Activated naive CD8-positive, alpha-beta T cell treated with anti-CD3 and anti-CD28 coated beads for 36 hours (primary cell): ENCODE results near the gene ZBTB39. TPM values are rescaled to one million over a fixed set of nuclear protein-coding genes. Genes with fewer than 3 reads are reported as not detected.
A peak's percentile ranks its signal among the peaks of the same experiment; 100 is the strongest.
"Not testable (repeated sequence)": the region's sequence is repeated elsewhere in the genome, so short reads cannot be mapped to it uniquely, and the experiment has no call there.

ENCODE experiments used
- DNase-seq: peaks from one replicate; pipeline ENCODE4 v3.0.0; 2021
- H3K27ac Mint-ChIP-seq: one replicate; pipeline ENCODE4 v1.8.0; 2022; ENCODE audit warnings: mild to moderate bottlenecking, moderate library complexity, mixed read lengths
- H3K27me3 Mint-ChIP-seq: one replicate; pipeline ENCODE4 v1.8.0; 2022; ENCODE audit warnings: mild to moderate bottlenecking, mixed read lengths
- H3K36me3 Mint-ChIP-seq: one replicate; pipeline ENCODE4 v1.8.0; 2021; ENCODE audit warnings: mild to moderate bottlenecking, mixed read lengths
- H3K4me1 Mint-ChIP-seq: one replicate; pipeline ENCODE4 v1.8.0; 2021; ENCODE audit warnings: mixed read lengths
- H3K4me3 Mint-ChIP-seq: one replicate; pipeline ENCODE4 v1.8.0; 2022; ENCODE audit warnings: mild to moderate bottlenecking, moderate library complexity, mixed read lengths
- H3K9me3 Mint-ChIP-seq: one replicate; pipeline ENCODE4 v1.8.0; 2022; ENCODE audit warnings: mixed read lengths
- total RNA-seq, 2 experiments: library from RNA; stranded (reverse); gene quantifications; one replicate each; pipeline ENCODE4 v1.2.3, GENCODE V29; 2021

ZBTB39 gene
- total RNA-seq, 2 experiments from 2014 or later, result 7.0 to 7.2 TPM

DNA sequence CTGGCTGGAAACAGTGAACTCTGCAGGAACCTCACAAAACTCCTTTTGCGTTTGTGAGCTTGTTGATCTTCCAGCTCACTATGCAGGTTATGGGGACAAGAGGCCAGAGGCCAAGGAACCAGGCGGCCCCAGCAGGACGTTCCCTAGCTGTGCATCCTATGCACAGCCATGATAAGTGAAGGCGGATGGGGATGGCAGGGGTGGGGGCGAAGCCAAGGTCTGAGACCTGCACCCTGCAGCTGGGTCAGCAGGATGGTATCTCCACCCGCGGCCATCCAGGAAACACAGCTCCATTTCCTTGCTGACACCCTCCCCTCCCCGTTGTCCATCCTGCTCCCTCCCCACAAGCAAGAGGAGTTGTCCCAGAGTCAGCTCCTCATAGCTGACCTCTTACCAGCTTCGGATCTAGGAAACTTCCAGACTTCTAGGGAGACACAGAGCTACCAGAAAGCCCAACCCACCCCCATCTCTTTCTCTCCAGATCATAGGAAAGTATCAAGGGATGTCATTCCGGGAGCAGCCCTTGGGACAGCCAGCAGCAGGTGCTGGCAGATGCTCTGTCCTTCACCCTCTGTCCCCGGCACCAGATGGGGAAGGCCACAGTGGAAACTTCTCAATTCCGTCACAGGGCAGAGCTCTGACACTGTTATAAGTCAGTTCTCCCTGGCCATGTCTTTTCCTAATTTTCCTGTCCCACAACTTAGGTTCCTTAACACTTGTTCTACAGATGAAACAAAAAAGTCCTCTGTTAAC lies 9.4 kb downstream of the ZBTB39 start:
- Mint-ChIP-seq H3K4me1 (peaks cover 41% of the 10 kb centered on the region), H3K27ac (no peak overlapping the region), H3K4me3 (no peak overlapping the region), H3K36me3 (peaks cover 12% of the 10 kb centered on the region), H3K9me3 (no peaks in the 10 kb centered on the region), H3K27me3 (no peaks in the 10 kb centered on the region)
- no peak for DNase-seq

DNA sequence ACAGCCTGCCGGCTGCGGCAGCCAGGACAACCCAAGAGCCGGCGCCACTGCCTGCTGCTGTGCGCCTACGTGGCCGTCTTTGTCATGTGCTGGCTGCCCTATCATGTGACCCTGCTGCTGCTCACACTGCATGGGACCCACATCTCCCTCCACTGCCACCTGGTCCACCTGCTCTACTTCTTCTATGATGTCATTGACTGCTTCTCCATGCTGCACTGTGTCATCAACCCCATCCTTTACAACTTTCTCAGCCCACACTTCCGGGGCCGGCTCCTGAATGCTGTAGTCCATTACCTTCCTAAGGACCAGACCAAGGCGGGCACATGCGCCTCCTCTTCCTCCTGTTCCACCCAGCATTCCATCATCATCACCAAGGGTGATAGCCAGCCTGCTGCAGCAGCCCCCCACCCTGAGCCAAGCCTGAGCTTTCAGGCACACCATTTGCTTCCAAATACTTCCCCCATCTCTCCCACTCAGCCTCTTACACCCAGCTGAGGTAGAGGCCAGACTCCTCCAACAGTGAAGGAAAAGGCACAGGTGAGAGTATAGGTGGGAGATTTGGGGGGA lies 10.3 kb downstream of the ZBTB39 start:
- H3K36me3 Mint-ChIP-seq, result peaks cover 12% of the 10 kb centered on the region

DNA sequence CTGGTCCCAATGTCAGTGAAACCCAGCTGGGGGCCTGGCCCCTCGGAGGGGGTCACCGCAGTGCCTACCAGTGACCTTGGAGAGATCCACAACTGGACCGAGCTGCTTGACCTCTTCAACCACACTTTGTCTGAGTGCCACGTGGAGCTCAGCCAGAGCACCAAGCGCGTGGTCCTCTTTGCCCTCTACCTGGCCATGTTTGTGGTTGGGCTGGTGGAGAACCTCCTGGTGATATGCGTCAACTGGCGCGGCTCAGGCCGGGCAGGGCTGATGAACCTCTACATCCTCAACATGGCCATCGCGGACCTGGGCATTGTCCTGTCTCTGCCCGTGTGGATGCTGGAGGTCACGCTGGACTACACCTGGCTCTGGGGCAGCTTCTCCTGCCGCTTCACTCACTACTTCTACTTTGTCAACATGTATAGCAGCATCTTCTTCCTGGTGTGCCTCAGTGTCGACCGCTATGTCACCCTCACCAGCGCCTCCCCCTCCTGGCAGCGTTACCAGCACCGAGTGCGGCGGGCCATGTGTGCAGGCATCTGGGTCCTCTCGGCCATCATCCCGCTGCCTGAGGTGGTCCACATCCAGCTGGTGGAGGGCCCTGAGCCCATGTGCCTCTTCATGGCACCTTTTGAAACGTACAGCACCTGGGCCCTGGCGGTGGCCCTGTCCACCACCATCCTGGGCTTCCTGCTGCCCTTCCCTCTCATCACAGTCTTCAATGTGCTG lies 11.0 kb downstream of the ZBTB39 start:
- Mint-ChIP-seq H3K4me1 (peaks cover 35% of the 10 kb centered on the region), H3K27ac (no peak overlapping the region), H3K4me3 (no peak overlapping the region), H3K27me3 (no peaks in the 10 kb centered on the region), H3K9me3 (no peaks in the 10 kb centered on the region), H3K36me3 (peaks cover 12% of the 10 kb centered on the region)
- DNase-seq, result no peak

More for the DNA sequence above, 10.3 kb downstream of the ZBTB39 start:
- H3K27ac Mint-ChIP-seq, result no peak overlapping the region
- peaks cover 41% of the 10 kb centered on the region for H3K4me1 Mint-ChIP-seq
- H3K4me3 Mint-ChIP-seq, result no peak overlapping the region
- H3K27me3 Mint-ChIP-seq, result no peaks in the 10 kb centered on the region
- no peak for DNase-seq
- no peaks in the 10 kb centered on the region for H3K9me3 Mint-ChIP-seq

DNA sequence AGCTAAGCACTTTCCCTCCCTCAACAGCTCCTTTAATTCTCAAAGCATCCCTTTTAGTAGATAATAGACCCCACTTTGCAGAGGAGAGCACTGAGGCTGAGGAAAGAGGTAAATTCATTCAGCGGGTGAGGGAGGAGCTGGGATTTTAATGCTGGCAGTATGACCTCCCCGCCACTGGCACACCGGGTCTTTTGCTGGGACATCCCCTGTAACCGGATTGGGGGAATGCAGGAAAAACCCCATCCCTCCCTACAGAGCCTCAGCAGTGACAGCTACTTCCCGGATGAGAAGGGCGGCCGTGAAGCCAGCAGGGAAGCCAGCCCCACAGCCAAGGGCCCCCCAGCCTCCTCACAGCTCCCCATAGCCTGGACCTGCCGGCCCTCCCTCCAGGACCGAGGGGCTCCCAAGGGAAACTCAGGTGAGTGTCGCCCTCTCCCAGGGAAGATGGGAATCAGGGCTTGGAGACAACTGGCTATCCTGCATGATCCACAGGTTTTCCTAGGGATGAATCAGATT lies 12.1 kb downstream of the ZBTB39 start:
- Mint-ChIP-seq H3K36me3 (peaks cover 11% of the 10 kb centered on the region), H3K9me3 (no peaks in the 10 kb centered on the region), H3K4me3 (no peak overlapping the region), H3K27ac (no peak overlapping the region), H3K4me1 (peaks cover 25% of the 10 kb centered on the region), H3K27me3 (no peaks in the 10 kb centered on the region)
- no peak for DNase-seq

DNA sequence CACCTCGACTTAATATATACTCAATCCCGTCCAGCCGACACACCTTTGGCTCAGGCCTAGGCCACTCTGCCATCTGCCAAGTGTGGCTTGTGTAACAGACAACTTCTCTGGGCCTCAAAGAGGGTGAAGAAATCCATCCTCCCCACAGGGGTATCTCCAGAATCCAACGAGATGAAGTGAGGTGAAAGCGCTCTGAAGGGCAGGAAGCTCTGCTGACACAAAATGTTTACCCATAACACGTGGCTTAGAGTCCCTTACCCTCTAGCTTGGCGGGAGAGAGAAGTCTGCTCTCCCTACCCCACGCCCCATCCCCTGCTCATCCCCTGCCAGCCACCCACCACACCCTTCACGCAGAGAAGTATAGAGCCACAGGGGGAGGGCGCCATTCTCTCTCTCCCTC lies 13.0 kb downstream of the ZBTB39 start:
- H3K9me3 Mint-ChIP-seq, result no peaks in the 10 kb centered on the region
- no peak for DNase-seq
- H3K27me3 Mint-ChIP-seq, result no peaks in the 10 kb centered on the region
- peaks cover 6% of the 10 kb centered on the region for H3K36me3 Mint-ChIP-seq
- H3K4me1 Mint-ChIP-seq, result peaks cover 16% of the 10 kb centered on the region
- H3K27ac Mint-ChIP-seq, result no peak overlapping the region
- H3K4me3 Mint-ChIP-seq, result no peak overlapping the region

DNA sequence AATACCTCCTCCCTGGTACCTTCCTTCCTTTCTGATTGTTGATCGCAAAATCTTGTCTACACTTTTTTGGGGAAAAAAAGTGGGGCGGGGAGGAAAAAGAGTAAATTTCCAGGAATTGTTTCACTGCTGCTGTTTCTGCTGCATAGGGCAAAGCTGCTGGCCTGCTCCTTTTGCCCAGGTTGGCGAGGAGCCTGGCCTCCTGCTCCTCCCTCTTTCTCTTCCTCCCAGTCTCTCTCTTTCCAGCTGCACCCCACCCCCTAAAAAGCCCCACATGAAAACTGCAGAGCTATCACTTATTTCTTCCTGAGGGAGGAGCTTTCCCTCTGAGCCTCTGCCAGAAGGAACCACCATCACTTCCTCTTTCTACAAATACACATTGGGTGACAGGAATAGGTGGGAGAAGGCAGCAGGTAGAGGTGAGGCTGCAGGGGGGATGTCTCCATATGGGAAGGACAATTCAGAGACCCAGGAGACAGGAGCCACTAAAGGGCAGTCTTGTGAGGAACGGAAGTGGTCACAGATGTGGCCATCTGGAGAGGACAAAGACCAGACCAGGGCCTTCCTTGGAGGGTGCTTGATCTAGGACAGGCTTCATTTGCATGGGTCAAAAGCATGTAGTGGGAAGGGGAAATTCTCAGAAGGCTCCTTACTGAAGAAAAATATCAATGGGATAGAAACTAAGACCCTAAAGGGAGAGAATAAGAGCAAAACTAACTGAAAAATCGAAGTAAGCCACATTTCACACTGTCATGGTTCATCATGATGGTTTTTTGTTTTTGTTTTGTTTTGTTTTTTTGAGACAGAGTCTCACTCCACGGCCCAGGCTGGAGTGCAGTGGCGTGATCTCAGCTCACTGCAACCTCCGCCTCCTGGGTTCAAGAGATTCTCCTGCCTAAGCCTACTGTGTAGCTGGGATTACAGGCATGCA lies 14.8 kb downstream of the ZBTB39 start:
- Mint-ChIP-seq H3K36me3 (no peaks in the 10 kb centered on the region), H3K9me3 (no peaks in the 10 kb centered on the region), H3K4me1 (peaks cover 10% of the 10 kb centered on the region), H3K27ac (no peak overlapping the region), H3K4me3 (no peak overlapping the region), H3K27me3 (no peaks in the 10 kb centered on the region)
- DNase-seq, result no peak

DNA sequence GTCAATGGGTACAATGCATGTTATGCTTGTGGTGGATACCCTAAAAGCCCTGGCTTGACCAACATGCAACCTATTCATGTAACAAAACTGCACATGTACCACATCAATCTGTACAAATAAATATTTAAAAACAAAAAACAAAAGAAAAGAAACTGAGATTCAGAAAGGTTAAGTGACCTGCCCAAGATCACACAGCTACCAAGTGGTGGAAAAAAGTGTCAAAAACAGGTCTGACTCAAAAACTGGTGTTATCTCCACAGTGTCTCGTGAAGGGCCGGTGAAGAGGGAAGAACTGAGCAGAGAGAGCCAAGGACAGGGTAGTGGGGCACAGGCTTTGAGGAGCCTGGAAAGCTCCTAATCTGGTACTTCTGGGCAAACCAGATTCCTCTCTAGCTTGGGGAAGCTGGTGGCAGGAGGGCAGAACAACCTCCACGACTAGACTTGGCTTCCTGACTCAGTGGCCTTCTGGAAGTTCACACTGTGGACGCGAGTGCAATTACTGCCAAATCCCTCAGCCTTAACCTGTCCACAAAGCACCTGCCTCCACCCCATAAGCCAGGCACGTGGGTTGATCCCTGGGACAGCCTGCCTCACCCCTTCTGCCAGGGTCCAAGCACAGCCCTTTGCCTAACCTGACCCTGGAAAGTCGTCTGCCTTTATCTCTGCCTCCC lies 15.6 kb downstream of the ZBTB39 start:
- H3K36me3 Mint-ChIP-seq, result no peaks in the 10 kb centered on the region
- peaks cover 10% of the 10 kb centered on the region for H3K4me1 Mint-ChIP-seq
- no peaks in the 10 kb centered on the region for H3K9me3 Mint-ChIP-seq
- no peaks in the 10 kb centered on the region for H3K27me3 Mint-ChIP-seq
- no peak overlapping the region for H3K4me3 Mint-ChIP-seq
- DNase-seq, result no peak
- H3K27ac Mint-ChIP-seq, result no peak overlapping the region

DNA sequence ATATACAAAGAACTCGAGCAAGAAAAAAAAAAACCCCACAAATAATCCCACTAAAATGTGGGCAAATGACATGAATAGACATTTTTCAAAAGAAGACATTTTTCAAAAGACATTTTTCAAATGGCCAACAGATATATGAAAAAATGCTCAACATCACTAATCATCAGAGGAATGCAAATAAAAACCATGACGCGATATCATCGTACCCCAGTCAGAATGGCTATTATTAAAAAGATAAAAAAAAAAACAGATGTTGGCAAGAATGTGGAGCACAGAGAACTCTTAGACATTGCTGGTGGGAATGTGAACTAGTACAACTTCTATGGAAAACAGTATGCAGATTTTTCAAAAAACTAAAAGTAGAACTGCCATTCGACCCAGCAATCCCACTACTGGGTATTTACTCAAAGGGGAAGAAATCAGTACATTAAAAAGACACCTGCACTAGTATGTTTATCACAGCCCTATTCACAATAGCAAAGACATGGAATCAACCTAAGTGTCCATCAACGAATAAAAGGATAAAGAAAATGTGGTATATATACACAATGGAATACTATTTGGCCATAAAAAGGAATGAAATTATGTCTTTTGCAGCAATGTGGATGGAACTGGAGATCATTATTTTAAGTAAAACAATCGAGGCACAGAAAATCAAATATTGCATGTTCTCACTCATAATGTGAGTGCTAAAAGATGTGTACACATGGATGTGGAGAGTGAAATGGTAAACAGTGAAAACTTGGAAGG lies 16.3 kb downstream of the ZBTB39 start:
- Mint-ChIP-seq H3K27me3 (no peaks in the 10 kb centered on the region), H3K36me3 (no peaks in the 10 kb centered on the region), H3K4me1 (peaks cover 11% of the 10 kb centered on the region), H3K27ac (no peak overlapping the region), H3K9me3 (no peaks in the 10 kb centered on the region), H3K4me3 (no peak overlapping the region)
- no peak for DNase-seq

DNA sequence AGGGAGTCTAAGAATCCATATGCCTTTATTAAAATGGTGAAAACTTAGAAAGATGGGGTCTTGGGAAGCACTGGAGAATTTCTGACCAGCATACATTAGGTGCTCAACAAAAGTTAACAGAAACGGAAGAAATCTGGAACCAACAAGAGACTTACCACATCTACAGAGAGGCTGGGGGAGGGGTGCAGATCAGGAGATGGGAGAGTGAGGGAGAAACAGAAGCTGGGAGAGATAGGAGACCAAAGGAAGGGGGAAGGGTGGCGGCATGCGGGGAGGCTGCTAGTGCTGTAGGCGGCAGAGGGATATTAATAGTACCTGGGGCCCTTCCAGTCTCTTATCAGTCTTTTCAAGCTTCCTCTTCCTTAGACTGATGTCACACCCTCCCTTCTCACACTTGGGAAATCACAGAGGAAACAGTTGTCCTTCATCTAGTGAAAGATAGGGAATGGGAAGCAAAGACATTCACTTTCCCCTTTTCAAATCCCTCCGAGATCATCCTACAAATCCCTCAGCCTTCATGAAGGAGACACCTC lies 18.1 kb downstream of the ZBTB39 start:
- Mint-ChIP-seq H3K27ac (no peak overlapping the region), H3K9me3 (no peaks in the 10 kb centered on the region), H3K36me3 (no peaks in the 10 kb centered on the region), H3K27me3 (no peaks in the 10 kb centered on the region), H3K4me3 (no peak overlapping the region), H3K4me1 (peaks cover 11% of the 10 kb centered on the region)
- no peak for DNase-seq

DNA sequence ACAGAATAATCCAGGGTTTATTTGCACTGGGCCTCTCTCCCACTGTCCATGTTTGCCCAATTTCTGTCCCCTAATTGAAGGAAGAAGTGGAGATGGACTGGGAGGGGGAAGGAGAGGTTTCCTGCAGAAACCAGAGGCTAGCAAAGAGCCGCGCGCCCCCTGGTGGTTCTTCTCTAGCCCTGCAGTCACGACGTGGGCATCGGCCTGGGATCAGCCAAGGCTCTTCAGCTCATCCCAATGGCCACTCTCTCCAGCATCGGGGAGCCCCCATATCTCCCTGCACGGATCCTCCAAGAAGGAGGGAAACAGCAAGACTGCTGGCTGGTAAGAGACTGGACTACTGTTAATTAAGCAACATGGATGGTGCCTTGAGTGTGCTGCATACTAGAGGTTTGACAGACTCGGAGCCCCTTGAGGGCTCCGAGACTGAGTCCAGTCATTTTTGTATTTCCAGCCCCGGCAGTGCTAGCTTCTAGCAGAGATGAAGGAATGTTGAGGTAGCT lies 18.7 kb downstream of the ZBTB39 start:
- Mint-ChIP-seq H3K36me3 (no peaks in the 10 kb centered on the region), H3K4me1 (peaks cover 11% of the 10 kb centered on the region), H3K27ac (no peak overlapping the region), H3K27me3 (no peaks in the 10 kb centered on the region), H3K9me3 (no peaks in the 10 kb centered on the region), H3K4me3 (no peak overlapping the region)
- DNase-seq, result peak; percentile 67

DNA sequence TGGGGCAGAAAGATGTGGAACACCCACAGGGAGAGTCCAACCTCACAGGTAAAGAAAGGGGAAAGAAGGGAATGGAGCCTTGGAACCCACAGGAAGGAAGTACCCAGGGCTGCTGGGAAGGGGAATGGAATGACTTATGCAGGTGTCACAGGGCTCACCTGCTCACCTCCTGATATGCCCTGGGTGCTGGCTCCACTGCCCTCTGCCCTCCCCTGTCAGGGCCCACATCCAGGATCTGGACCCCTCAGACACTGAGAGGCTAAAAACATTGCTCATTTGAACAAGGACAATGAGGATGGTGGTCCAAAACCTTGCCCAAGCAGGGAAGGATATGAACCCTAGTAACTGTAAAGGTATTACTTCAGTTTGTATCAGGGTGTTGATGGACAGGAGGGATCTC lies 19.3 kb downstream of the ZBTB39 start:
- no peak overlapping the region for H3K4me3 Mint-ChIP-seq
- H3K9me3 Mint-ChIP-seq, result no peaks in the 10 kb centered on the region
- no peaks in the 10 kb centered on the region for H3K27me3 Mint-ChIP-seq
- H3K4me1 Mint-ChIP-seq, result peaks cover 11% of the 10 kb centered on the region
- H3K36me3 Mint-ChIP-seq, result no peaks in the 10 kb centered on the region
- H3K27ac Mint-ChIP-seq, result no peak overlapping the region
- DNase-seq, result no peak

DNA sequence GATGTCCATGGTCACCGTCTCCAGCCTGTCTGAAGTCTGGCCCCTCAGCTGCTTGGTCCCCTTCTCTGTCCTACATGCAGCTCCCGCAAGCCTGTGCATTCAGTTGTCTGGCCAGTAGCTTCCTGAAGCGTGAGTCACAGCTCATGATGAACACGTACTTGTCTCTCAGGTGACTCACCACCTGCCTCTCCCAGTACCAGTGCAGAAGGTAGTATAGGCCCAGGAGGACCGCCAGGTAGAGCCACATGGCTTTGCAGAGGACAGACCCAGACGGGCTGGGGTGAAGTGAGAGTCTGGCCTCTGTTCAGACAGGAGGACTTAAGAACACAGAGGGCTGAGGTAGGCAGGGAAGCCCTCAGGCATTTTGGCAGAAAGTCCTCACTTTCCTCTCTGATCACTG lies 20.6 kb downstream of the ZBTB39 start:
- not testable (repeated sequence) for H3K36me3 Mint-ChIP-seq, H3K27me3 Mint-ChIP-seq, DNase-seq, H3K9me3 Mint-ChIP-seq, H3K4me1 Mint-ChIP-seq, H3K27ac Mint-ChIP-seq, H3K4me3 Mint-ChIP-seq

DNA sequence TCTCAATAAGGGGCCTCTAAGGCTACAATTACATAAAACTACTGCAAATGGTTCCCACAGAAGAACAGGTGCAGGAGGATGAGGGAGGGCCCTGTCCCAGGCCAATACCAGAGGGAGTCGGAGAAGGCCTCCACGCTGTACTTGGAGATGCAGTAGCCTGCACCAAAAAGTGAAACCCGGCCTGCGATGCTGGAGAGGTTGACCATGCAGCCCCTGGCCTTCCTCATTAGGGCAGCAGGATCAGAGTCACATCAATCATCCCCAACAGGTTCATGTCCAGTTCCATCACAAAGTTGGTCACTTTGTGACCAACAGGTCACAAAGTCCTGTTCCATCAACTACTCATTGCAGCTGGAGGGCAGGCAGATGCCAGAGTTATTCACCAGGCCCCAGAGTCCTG lies 23.0 kb downstream of the ZBTB39 start:
- Mint-ChIP-seq H3K4me1 (peaks cover 4% of the 10 kb centered on the region), H3K36me3 (no peaks in the 10 kb centered on the region), H3K27ac (no peak overlapping the region), H3K9me3 (no peaks in the 10 kb centered on the region), H3K4me3 (no peak overlapping the region), H3K27me3 (no peaks in the 10 kb centered on the region)
- no peak for DNase-seq
